GM12878 (cell line): ENCODE measurements around the gene LPIN1.

Experiments
- CBX3 ChIP-seq: fragments of 200-600 bp; sonication (generic); IDR thresholded peaks from 2 replicates; pipeline ENCODE4 v1.6.1; 2016; ENCODE audit warnings: low read depth, borderline replicate concordance
- POLR2A ChIP-seq: IDR thresholded peaks from 2 replicates; pipeline ENCODE4 v1.6.1; 2011; ENCODE audit warnings: low read depth, mild to moderate bottlenecking, low read length
- POLR2AphosphoS5 ChIP-seq: IDR thresholded peaks from 2 replicates; pipeline ENCODE4 v1.6.1; 2011; ENCODE audit warnings: mild to moderate bottlenecking, low read length, inconsistent platforms
- RBBP5 ChIP-seq: fragments of 200-600 bp; sonication (generic); conservative IDR thresholded peaks from 2 replicates; pipeline ENCODE4 v1.6.1; 2016
- SP1 ChIP-seq: IDR thresholded peaks from one replicate; pipeline ENCODE4 v1.6.1; 2011; ENCODE audit warnings: low read depth, low read length
- SPI1 ChIP-seq: IDR thresholded peaks from 2 replicates; pipeline ENCODE4 v1.6.1; 2011; ENCODE audit warnings: low read depth, mild to moderate bottlenecking, low read length, moderate library complexity, borderline replicate concordance; ENCODE audit not compliant: insufficient read depth
- YY1 ChIP-seq: IDR thresholded peaks from 2 replicates; pipeline ENCODE4 v1.6.1; 2011; ENCODE audit warnings: low read depth, mild to moderate bottlenecking, low read length
- ZNF384 ChIP-seq: IDR thresholded peaks from 2 replicates; pipeline ENCODE4 v1.6.1; 2012; ENCODE audit warnings: low read depth, mild to moderate bottlenecking, low read length, improper control_type of control experiment, borderline replicate concordance
- TF ChIP-seq, protein P1 (sequence below), 3 experiments: IDR thresholded peaks in 2 of 3; conservative IDR thresholded peaks in 1 of 3; 2 replicates each; pipeline ENCODE4 v1.5.1; 2011; ENCODE audit warnings: low read depth in 3 of 3, low read length in 3 of 3, mild to moderate bottlenecking in 3 of 3, control low read depth in 2 of 3, moderate library complexity in 2 of 3, inconsistent platforms in 1 of 3, mixed read lengths in 1 of 3; ENCODE audit not compliant: control insufficient read depth in 2 of 3, insufficient read depth in 1 of 3; ENCODE audit errors: extremely low read depth in 1 of 3
- TF ChIP-seq, protein P2 (sequence below): IDR thresholded peaks from 2 replicates; pipeline ENCODE4 v1.6.1; 2011; ENCODE audit warnings: low read depth, low read length, improper control_type of control experiment, borderline replicate concordance
- TF ChIP-seq, protein P3 (sequence below): fragments of 450-650 bp; IDR thresholded peaks from 2 replicates; pipeline ENCODE4 v1.6.1; 2017; ENCODE audit warnings: mild to moderate bottlenecking, moderate library complexity

DNA sequence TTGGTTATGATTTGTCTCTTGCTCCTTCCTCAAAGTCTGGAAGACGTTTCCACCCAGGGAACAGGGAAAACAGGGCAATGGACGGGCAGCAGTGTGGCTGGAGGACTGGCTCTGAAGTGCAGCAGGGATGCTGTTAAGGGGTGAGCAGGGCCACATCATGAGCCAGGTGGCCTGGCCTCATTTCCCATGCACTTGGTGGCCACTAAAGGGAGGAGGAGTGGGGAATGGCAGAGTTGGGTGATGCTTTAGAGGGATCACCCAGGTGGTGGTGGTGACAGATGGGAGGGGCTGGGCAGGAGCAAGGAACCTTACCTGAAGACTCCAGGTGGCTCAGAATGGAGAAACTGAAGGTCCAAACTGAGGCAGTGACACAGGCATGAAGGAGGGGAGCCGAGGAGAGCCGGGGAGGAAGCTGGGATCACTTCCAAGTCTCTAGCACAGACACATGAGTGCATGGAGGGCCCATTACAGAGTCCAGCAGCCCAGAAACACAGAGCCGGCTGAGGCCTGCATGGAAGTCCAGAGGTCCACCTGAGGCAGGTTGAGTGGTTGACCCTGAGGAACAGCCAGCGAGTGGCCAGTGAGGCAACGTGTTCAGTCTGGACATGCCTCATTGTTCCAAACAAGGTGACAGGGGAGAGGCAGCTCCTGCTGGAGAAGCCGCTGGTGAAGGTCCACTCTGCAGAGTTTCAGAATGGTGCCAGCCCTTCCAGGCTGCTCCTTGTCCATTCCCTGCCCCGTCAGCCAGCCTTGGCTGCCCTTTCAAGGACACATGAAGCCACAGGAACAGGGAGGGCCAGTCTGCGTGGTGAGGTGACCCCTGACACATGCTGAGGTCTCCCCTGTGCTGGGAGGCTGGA, 91.7 kb downstream of the LPIN1 start:
- TF ChIP-seq, protein P1, sequence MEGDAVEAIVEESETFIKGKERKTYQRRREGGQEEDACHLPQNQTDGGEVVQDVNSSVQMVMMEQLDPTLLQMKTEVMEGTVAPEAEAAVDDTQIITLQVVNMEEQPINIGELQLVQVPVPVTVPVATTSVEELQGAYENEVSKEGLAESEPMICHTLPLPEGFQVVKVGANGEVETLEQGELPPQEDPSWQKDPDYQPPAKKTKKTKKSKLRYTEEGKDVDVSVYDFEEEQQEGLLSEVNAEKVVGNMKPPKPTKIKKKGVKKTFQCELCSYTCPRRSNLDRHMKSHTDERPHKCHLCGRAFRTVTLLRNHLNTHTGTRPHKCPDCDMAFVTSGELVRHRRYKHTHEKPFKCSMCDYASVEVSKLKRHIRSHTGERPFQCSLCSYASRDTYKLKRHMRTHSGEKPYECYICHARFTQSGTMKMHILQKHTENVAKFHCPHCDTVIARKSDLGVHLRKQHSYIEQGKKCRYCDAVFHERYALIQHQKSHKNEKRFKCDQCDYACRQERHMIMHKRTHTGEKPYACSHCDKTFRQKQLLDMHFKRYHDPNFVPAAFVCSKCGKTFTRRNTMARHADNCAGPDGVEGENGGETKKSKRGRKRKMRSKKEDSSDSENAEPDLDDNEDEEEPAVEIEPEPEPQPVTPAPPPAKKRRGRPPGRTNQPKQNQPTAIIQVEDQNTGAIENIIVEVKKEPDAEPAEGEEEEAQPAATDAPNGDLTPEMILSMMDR (IDR thresholded peaks at IDR 0.05 in 2 of 3, conservative IDR thresholded peaks at IDR 0.05 in 1 of 3; ENCODE audit: control insufficient read depth in 2 of 3, extremely low read depth in 1 of 3, insufficient read depth in 1 of 3, low read depth in 3 of 3, low read length in 3 of 3) = no peak
- TF ChIP-seq, protein P2, sequence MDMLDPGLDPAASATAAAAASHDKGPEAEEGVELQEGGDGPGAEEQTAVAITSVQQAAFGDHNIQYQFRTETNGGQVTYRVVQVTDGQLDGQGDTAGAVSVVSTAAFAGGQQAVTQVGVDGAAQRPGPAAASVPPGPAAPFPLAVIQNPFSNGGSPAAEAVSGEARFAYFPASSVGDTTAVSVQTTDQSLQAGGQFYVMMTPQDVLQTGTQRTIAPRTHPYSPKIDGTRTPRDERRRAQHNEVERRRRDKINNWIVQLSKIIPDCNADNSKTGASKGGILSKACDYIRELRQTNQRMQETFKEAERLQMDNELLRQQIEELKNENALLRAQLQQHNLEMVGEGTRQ = no peak
- no peak for TF ChIP-seq ZNF384
- TF ChIP-seq POLR2AphosphoS5 = no peak
- TF ChIP-seq, protein P3, sequence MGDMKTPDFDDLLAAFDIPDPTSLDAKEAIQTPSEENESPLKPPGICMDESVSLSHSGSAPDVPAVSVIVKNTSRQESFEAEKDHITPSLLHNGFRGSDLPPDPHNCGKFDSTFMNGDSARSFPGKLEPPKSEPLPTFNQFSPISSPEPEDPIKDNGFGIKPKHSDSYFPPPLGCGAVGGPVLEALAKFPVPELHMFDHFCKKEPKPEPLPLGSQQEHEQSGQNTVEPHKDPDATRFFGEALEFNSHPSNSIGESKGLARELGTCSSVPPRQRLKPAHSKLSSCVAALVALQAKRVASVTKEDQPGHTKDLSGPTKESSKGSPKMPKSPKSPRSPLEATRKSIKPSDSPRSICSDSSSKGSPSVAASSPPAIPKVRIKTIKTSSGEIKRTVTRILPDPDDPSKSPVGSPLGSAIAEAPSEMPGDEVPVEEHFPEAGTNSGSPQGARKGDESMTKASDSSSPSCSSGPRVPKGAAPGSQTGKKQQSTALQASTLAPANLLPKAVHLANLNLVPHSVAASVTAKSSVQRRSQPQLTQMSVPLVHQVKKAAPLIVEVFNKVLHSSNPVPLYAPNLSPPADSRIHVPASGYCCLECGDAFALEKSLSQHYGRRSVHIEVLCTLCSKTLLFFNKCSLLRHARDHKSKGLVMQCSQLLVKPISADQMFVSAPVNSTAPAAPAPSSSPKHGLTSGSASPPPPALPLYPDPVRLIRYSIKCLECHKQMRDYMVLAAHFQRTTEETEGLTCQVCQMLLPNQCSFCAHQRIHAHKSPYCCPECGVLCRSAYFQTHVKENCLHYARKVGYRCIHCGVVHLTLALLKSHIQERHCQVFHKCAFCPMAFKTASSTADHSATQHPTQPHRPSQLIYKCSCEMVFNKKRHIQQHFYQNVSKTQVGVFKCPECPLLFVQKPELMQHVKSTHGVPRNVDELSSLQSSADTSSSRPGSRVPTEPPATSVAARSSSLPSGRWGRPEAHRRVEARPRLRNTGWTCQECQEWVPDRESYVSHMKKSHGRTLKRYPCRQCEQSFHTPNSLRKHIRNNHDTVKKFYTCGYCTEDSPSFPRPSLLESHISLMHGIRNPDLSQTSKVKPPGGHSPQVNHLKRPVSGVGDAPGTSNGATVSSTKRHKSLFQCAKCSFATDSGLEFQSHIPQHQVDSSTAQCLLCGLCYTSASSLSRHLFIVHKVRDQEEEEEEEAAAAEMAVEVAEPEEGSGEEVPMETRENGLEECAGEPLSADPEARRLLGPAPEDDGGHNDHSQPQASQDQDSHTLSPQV = no peak
- TF ChIP-seq CBX3 = no peak
- no peak for TF ChIP-seq POLR2A
- no peak for TF ChIP-seq SPI1
- TF ChIP-seq RBBP5 = no peak
- TF ChIP-seq SP1 = no peak
- no peak for TF ChIP-seq YY1
